Stimulated activated naive CD4-positive, alpha-beta T cell (primary cell): Measurements from ENCODE around the gene VPS37C.
"Not testable (repeated sequence)": the region's sequence is repeated elsewhere in the genome, so short reads cannot be mapped to it uniquely, and the experiment has no call there.

ENCODE experiments used
- DNase-seq, 6 experiments: peaks; one replicate each; lab custom pipeline; 2025; lab: John Stamatoyannopoulos, UW

VPS37C gene

DNA sequence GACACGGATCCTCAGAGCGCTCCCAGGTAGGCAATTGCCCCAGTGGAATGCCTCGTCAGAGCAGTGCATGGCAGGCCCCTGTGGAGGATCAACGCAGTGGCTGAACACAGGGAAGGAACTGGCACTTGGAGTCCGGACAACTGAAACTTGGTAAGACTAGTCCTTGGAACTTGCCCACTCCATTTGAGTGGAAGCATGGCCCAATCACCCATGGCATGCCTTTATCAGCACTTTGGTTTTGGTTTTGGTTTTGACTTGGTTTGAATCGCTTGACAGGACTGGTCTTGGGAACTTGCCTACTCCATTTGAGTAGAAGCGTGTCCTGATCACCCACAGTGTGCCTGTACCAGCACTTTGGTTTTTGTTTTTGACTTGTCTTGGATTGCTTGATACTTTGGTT lies 67.1 kb downstream of the VPS37C start:
- DNase-seq = not testable (repeated sequence)

DNA sequence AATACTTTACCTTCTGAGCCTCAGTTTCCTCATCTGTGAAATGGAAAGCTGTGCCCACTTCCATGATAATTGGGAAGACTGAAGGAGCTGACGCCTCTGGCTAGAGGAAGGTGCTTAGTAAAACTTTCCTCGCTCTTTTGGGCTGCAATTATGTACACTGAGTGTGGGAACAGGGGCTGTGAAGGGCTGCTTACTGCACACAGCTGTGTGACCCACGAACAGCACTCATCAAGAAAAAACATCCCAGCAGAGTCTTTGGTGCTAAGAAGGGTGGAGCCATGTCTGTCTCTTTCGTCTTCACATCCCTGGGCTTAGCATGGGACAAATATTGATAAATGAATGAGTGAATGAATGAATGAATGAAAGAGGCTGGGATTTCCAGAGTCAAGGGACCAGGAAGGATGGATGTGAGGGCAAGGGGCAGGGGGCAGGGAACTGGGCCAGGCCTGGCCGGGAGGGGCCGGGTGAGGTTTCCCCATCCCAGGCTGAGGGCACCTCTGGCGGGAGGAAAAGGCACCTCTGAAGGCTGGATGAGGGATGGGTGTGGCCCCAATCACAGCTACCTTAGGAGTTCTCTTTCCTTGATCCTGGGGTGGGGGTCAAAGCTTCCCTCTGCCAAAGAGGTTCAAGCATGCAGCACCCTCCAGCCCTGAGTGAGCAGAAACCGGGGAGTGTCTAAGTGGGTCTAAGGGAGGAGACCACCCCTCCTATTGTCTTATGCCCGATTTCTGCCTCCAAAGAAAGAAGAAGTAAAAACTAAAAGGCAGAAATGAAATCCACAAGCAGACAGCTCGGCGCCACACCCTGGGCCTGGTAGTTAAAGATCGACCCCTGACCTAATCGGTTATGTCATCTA lies 68.1 kb downstream of the VPS37C start:
- no peak for DNase-seq

DNA sequence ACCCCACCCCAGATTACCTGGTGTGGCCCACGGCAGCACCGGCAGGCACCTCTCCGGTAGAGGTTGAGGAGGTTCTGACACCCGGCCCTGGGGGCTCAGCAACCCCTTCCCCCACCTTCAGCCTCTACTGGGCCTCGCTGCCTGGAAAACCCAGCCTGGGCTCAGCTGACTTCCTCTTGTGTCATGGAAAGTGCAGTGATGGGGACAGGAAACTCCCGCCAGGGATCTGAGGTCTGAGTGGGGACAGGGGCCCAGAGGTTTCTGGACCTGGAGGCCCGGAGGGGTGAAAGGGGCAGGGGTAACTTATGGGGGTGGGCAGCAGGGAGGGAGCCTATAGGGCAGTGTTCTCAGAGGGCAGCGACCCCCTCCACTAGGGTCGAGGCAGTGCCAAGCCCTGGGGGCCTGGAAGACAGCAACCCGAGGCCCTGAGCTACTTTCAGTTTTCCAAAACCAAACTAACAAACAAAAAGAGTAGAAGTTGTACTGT lies 68.9 kb downstream of the VPS37C start:
- DNase-seq = no peak

DNA sequence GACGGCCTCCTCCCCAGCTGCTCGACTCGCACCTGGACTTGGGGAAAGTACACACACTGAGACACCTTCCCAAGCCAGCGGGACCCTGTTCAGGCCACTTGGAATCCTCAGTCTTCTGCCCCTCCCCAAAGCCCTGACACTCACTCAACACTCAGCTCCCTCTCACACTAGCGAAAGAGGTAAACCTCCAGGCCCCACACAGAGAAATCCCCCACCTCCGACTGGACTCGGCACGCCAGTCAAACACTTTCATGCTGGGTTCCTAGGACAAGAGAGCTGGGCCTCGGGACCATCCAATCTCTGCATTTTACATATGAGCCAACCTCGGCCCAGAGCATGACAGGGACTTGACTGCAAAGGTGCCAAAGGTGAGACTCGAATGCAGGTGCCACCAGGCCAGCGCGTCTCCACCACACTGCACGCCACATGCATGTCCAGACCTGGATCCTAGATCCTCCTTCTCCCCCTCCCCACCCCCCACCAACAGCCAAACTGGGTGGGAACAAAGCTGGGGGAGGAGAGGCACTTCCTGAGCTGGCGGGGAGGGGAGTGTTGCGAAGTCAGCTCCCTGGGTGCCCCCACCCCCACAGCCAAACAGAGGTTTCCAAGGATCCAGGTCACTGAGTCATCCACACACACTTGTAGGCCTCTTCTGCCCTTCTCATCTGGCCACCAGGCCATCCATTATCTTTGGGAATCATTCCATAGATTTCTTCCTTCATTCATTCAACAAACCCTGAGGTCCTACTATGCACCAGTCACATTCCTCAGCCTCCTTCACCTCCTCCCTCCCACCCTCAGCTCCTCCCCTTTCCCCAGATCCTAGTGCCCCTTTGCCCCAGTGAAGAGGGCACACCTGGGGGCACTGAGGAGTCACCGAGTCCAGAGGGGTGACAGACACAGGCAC lies 69.6 kb downstream of the VPS37C start:
- DNase-seq = no peak

DNA sequence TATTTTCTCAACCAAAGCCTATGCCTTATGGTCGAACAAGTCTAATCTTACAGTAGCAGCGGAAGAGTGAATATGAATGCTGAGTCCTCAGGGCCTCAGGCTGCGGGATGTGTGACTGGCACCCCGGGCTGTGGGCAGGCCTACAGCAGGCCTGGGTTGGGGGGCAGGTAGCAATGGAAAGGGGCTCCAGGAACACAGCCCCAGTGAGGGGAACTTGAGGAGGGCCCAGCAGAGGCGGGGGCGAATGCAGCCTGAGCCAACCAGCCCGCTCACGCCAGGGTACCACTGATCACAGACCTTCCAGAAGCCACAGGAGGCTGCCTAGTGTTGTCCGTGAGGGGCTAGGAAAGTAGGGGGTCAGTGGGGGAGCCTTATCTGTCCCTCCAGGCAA lies 70.2 kb downstream of the VPS37C start:
- no peak for DNase-seq

- DNase-seq = no peak
These were observed 70.7 kb downstream of the VPS37C start for GRCh38 chr11:61090521-61090920.

GRCh38 chr11:61089806-61090491 lies 71.3 kb downstream of the VPS37C start:
- no peak for DNase-seq

GRCh38 chr11:61087426-61088119 lies 73.7 kb downstream of the VPS37C start:
- DNase-seq = no peak

DNA sequence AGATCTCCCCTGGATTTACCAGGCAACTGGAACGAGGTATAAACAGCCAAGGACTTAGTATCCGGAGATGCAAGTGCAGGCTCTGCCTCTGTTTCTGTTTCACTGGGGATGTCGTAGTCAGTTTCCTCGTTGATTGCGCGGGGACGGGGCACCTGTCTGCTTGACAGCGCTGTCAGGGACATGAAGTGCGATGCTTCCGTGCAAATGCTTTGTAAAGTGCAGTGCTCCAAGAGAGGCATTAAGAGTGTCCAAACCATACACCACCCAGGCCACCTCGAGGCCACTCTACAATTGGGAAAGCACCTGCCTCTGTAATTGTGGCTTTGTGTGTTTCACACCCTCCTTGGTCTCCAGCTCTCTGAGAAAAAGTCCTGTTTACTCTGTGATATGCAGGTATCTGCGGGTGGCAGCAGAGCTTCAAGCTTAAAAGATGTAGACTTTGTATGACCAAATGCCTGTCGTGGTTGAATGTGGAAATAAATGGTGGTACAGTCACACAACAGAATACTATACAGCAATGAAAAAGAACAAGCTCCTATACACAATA lies 77.6 kb downstream of the VPS37C start:
- DNase-seq = peak; percentile 53 to 84 (median 67)

GRCh38 chr11:61082931-61083531 lies 78.2 kb downstream of the VPS37C start:
- peak in 2 of 6 experiments; percentile 59 to 68 for DNase-seq

- DNase-seq = no peak
These were observed 79.0 kb downstream of the VPS37C start for GRCh38 chr11:61082062-61082870.

DNA sequence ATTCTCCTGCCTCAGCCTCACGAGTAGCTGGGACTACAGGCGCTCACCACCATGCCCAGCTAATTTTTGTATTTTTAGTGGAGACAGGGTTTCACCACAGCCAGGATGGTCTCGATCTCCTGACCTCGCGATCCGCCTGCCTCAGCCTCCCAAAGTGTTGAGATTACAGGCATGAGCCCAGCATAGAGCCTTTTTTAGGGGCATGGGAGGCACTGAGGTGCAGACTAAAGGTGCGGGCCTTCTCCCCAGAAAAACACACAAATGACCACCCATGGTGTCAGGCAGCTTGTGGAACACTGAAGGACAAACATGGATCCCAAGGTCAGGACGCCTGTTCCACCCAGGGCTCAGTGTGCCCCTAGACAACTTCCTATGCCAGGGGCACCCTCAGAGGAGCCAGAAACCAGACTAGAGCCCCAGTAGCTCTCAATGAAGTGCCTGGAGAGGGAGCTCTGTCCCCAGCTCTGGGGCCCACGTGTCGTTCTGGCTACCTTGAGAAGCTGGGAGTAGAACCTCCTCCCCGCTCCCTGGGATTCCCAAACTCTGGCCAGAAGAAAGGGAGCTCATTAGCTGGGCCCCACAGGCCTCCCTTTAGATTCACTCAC lies 80.1 kb downstream of the VPS37C start:
- DNase-seq = peak in 1 of 6 experiments; percentile 46

DNA sequence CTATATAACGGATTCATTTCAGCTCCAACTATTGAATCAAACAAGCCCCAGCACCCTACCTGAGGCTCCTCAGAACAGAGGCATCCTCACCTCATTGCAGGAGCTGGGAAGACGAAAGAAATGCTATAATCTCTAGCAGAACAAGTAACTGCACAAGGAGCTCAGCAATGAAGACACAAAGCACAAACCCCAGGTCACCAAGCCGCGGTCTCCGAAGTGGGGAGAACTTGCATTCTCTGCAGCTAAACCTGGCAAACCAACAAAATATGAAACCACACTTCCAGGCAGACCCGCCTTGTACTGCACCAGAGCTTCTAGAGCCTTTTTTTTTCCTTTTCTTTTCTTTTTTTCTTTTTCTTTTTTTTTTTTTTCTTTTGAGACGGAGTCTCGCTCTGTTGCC lies 80.7 kb downstream of the VPS37C start:
- peak; percentile 45 to 66 (median 53) for DNase-seq
